ENCODE results near the gene GMPR2.
"Not testable (repeated sequence)": the region's sequence is repeated elsewhere in the genome, so short reads cannot be mapped to it uniquely, and the experiment has no call there.

Gene GMPR2

DNA sequence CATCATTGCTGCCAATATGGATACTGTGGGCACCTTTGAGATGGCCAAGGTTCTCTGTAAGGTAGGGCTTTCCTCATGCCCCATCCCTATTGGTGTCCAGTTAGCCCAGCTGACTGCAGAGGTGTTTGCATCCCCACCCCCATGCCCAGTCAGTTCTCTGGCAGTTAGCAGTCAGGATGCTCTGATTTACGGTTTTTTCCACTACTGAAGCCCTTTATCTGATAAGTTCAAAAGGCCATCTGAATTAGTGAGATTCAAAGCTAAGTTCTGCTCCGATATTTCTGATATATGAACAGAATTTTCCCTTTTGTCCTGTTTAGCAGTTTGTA is 773 bp downstream of the GMPR2 start:
- no peak for DNase-seq

- no peak for DNase-seq
Observed at GRCh38 chr14:24234095-24235005, 1.6 kb downstream of the GMPR2 start.

DNA sequence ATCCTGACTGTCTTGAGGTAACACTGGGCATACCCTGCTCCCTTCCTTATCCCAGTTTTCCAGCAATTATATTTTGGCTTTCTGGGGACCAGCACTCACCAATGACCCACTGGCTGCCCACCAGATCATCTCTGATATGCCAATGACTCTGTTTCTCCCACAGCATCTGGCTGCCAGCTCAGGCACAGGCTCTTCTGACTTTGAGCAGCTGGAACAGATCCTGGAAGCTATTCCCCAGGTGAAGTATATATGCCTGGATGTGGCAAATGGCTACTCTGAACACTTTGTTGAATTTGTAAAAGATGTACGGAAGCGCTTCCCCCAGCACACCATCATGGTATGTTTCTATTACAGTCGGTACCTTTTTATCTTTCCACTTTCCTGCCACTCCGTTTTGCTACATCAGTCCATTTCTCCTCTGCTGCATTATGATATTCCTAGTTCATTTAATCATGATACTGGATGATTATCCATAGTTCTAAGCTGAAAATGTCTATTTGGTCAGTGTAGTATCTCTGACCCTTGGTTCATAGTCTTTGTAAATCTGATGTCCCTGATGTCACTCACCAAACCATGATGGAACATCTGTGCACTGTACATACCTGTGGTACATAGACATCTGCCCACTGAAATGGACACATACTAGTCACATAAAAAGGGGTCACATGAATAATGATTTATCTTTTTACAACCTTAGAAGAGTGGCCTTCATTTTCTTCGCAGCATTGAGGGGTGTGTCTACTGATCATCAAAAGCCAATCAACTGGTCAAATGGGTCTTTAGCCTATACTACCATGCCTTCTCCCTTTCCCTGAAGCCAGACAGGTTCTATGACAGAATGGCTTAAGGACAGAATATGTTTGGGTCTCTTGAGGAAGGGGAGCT is 3.3 kb downstream of the GMPR2 start:
- DNase-seq, result no peak

- DNase-seq, result no peak
Observed at GRCh38 chr14:24236689-24237462, 4.1 kb downstream of the GMPR2 start.

- no peak for DNase-seq
Observed at GRCh38 chr14:24237463-24237955, 4.8 kb downstream of the GMPR2 start.

DNA sequence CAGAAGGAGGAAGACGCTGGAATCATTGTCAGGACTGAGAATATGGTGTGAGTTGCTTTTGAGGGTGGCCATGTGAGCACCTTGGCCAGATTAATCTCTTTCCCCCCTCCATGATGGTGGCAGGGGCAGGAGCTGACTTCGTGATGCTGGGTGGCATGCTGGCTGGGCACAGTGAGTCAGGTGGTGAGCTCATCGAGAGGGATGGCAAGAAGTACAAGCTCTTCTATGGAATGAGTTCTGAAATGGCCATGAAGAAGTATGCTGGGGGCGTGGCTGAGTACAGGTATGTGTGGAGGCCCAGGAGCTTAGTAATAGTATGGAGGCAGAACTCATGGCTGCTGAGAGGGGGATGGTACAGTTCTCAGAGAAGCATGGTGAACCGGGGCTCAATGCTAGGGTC is 5.4 kb downstream of the GMPR2 start:
- peak; percentile 3 for DNase-seq

DNA sequence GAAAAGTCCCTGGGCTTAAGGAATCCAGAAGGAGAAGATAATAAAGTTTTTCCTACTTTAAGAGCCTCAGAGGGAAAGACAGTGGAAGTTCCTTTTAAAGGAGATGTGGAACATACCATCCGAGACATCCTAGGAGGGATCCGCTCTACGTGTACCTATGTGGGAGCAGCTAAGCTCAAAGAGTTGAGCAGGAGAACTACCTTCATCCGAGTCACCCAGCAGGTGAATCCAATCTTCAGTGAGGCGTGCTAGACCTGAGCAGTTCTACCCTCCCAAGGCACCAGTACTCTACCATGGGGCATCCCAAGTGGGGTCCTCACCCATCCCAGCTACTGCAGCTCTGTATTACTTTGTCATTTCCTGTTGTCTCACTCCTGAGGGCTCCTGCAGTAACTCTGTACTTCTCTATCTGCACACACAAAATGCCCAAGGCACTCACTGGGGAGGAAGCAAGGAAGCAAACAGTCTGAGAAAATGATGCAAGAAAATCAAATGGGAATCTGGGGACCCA is 5.9 kb downstream of the GMPR2 start:
- no peak for DNase-seq

- DNase-seq, result no peak
Observed at GRCh38 chr14:24240110-24240918, 7.6 kb downstream of the GMPR2 start.

DNA sequence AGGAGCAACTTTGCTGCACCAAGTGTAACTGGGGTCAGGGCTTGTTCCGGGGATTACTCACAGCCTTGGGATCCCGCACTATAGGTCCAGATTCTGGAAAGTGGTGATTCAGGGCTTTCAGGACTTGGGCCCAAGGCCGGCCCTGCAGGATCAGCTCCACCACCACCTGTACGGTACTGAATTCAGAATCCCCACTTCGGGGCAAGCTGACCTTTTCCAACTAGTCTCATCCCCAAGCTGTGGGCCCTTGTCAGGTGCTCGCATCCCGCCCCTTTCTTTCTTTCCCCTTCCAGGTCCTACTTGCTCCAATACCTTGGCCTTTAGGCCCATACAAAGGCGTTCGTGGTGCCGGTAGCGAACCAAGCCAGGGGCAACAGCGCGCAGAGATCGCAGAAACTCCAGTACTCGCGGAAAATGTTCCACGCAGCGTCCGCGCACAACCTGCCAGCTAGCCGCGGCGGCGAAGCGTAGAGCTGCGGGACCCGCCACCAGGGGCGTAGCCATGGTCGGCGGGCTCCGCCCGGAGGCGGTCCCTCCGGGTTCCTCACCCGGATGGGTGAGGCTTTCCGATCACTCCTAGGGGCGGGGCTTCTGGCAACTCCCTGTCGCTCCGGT is 9.2 kb downstream of the GMPR2 start:
- peak; percentile 95 for DNase-seq

DNA sequence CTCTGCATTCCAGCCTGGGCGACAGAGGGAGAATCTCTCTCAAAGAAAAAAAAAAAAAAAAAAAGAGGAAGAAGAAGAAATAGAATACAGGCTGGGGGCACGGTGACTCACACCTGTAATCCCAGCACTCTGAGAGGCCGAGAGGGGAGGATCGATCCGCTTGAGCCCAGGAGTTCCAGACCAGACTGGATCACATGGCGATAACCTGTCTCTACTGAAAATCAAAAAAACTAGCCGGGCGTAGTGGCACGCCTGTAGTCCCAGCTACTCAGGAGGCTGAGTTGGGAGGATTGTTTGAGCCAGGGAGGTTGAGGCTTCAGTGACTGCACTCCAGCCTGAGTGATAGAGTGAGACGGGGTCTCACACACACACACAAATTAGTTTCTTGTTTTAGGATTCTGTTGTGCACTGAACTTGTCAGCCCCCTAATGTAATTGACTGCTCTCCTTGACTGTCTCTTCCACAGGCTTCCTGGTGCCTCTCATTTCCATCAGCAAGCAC is 10.7 kb downstream of the GMPR2 start:
- DNase-seq, result peak; percentile 31

DNA sequence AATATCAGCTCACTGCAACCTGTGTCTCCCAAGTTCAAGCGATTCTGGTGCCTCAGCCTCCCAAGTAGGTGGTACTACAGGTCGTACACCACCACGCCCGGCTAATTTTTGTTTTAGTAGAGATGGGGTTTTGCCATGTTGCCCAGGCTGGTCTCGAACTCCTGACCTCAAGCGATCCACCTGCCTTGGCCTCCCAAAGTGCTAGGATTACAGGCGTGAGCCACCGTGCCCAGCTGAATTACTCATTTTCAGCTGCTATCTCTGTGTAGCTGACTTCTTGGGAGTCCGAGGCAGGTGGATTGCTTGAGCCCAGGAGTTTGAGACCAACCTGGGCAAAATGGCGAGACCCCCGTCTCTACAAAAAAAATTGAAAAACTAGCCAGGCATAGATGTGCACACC is 12.6 kb downstream of the GMPR2 start:
- not testable (repeated sequence) for DNase-seq

- no peak for DNase-seq
Observed at GRCh38 chr14:24246765-24247212, 14.1 kb downstream of the GMPR2 start.

- DNase-seq, result no peak
Observed at GRCh38 chr14:24247422-24247821, 14.7 kb downstream of the GMPR2 start.

DNA sequence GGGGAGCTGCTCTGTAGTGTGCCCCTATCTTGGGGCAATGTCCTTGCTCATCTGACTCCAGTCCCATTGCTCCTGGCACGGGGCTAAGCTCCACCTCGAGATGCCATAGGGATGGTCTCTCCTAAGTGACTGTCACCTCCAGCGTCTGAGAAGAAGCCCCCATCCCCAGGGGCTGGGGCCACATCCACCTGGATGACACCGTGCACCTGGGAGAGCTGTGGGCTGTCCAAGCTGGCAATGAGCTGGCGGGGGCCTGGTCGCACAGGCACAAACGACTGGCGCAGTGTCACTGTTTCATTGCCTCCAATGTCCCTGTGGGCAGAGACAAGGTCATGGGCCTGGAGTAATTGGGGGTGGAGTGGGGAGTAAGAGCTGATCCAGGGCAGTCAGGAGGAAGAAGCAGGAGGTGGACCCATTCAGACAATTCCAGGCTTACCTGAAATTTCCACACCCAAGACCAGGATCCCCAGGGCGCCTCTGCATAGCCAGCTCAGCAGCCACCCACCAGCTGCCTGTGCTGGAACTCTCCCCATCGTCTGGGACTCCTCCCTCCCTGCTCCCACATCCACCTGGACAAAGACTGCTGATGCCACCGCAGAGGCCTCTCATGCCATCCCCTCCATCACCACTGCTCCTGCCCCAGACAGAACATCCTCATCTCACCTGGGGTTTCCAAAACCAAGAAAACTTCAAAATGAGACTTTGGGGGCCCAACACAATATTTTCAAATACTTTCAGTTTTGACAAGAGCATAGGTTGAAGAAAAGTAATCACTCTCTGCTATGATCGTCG is 16.7 kb downstream of the GMPR2 start:
- no peak for DNase-seq

DNA sequence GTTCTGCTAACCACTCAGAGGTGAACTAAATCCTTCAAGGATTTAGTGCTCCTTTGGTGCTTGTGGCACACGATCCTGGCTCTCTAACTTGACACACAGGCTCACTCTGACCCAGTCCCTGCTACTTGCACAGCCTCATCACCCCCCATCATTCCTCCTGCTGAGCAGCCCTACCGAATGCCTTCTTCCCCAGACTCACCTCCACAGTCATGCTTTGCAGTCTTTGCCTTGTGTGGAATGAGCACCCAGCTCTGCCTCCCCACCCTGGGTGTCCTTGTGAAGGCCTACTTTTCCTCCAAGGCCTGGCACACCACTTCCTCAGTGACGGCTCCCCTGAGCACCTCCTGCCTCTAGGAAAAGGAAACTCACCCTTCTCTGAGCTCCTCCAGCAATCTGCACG is 17.6 kb downstream of the GMPR2 start:
- DNase-seq, result no peak

DNA sequence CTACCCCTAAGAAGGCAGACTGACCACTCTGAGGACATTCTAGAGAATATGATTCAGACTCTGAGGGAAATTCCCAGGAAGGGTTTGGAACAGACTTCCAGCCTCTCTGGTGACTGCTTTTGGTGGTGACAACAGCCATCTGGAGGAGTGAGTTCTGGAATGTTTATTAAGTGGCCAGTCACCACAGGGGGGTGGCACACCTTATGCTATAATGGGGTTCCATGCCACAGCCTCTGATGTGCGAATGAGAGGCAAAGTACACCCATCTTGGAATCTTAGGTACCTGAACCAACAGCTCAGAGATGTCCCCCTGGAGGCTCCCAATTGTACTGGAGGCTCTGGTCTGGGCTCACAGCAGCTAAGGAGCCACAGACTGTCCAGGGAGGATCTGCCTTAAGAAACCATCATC is 19.2 kb downstream of the GMPR2 start:
- peak; percentile 49 for DNase-seq

DNA sequence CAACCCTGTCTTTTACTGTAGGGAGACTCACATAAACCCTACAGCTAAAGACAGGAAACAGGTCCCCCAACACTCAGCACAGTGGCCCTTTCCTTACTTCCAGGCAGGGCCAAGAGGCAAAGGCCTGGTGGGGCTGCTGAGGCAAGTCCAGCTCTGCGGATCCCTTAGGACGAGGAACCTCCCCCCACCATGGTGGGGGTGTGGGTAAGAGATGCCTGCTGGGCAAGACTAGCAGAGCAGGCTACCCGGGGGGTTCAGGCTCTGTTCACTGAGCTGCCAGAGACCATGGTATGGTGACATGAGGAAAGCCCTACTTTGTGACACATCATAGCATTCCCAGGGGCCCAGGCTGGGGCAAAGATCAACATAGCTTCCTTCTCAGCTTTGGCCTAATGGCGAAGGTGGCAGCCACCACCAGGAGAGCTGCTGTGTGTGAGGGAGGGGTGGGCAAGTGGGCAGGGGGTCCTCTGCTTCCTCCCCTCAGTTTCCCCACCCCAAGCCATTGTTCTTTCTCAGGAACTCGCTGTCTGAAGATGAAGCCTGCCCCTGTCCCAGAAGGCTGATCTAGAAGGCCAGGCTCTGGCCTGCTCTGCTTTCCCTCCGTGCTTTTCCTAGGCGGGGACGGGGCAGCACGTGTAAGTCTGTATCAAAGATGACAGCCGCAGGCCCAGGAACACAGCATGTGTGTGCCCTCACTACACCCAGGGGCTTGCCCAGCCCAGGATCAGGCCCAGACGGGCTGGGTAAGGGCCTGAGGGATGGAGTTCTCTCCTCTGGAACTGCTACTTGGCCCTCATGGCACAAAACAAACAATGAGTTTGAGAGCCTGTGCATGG is 19.8 kb downstream of the GMPR2 start:
- no peak for DNase-seq

- DNase-seq, result no peak
Observed at GRCh38 chr14:24253936-24254335, 21.2 kb downstream of the GMPR2 start.
